Measurements from ENCODE around the gene TOX4. TPM values are rescaled to one million over a fixed set of nuclear protein-coding genes. Genes with fewer than 3 reads are reported as not detected.

Gene TOX4
- total and polyA plus RNA-seq, 2 of the 4 experiments (the other 2 are of a cell fraction): 26.7 to 56.6 TPM

GRCh38 chr14:21494902-21495762 is 18.1 kb downstream of the TOX4 start:
- DNase-seq: peak; percentile 80
- H3K4me2 ChIP-seq (ENCODE audit: low read depth, low read length): no peak overlapping the region
- peak overlapping the region; percentile 57; the same call in 1 of the 2 replicates for H2BK20ac ChIP-seq (ENCODE audit: low read depth, low read length)
- H2BK5ac ChIP-seq (ENCODE audit: low read depth, low read length, poor library complexity, severe bottlenecking): peak overlapping the region; percentile 47
- H3K4ac ChIP-seq (ENCODE audit: low read depth, low read length): peak overlapping the region; percentile 53
- in situ Hi-C loops (cut with MboI; ENCODE audit: low sequenced_read_pairs) (loop anchor here (5.0 kb wide), 1 partner anchor 57 kb away; no protein-coding TSS in a partner anchor), intact Hi-C loops (cut with micrococcal nuclease) (no loop called here), dilution Hi-C loops (cut with HindIII; ENCODE audit: low sequenced_read_pairs, unreplicated experiment) (no loop called here)
- TF ChIP-seq CEBPB (IDR thresholded peaks at IDR 0.05; ENCODE audit: low read depth, low read length) (peak; percentile 83), BHLHE40 (IDR thresholded peaks at IDR 0.05; ENCODE audit: low read depth, low read length) (no peak)
- peaks cover 3% of the 10 kb centered on the region; the same call in 1 of the 2 replicates for H3K9me1 ChIP-seq (ENCODE audit: insufficient read depth, low read length)
- H3K27ac ChIP-seq (ENCODE audit: insufficient read depth, low read length): peak overlapping the region; percentile 80; the same call in 1 of the 2 replicates
- no peak overlapping the region for H2AK9ac ChIP-seq (replicated peaks; ENCODE audit: low read depth, low read length, poor library complexity)
- no peak overlapping the region for H4K5ac ChIP-seq (ENCODE audit: low read depth, low read length)
- H3K9me3 ChIP-seq (ENCODE audit: control insufficient read depth, insufficient read depth, low read length): no peaks in the 10 kb centered on the region
- ChIA-PET POLR2A (ENCODE audit: unreplicated experiment) (interaction anchor here (0.6 kb wide), 2 partner anchors 34 to 77 kb away, joined by 3 to 4 read pairs; no protein-coding TSS in a partner anchor), CTCF (no interaction called here)
- no CpG with 5 or more reads among the region's 2 CpGs for WGBS, 2 experiments (ENCODE audit: extremely low coverage in 2 of 2, insufficient read length in 1 of 2)
- H2AFZ ChIP-seq (replicated peaks; ENCODE audit: low read length, poor library complexity): no peak overlapping the region
- peak overlapping the region in 1 of 2 experiments; percentile 40; a peak in 1 of 4 replicates for H4K8ac ChIP-seq (ENCODE audit: low read depth in 2 of 2, low read length in 2 of 2)
- no peak overlapping the region for H3K9ac ChIP-seq (ENCODE audit: low read depth, low read length)
- H2AK5ac ChIP-seq (ENCODE audit: low read depth, low read length): peak overlapping the region; percentile 69; the same call in 1 of the 2 replicates
- H3K18ac ChIP-seq (ENCODE audit: low read depth, low read length): no peak overlapping the region
- peaks cover 0 to 3% of the 10 kb centered on the region in 2 experiments; a peak in 2 of 4 replicates for H3K79me1 ChIP-seq (ENCODE audit: low read depth in 1 of 2, low read length in 2 of 2)
- H3K23ac ChIP-seq (ENCODE audit: low read depth, low read length): no peak overlapping the region
- peaks cover 48% of the 10 kb centered on the region for H3K36me3 ChIP-seq (ENCODE audit: control insufficient read depth, insufficient read depth, low read length)
- H3K14ac ChIP-seq (replicated peaks; ENCODE audit: low read depth, low read length): peak overlapping the region; percentile 73
- H3K27me3 ChIP-seq (ENCODE audit: control insufficient read depth, insufficient read depth, low read length): no peaks in the 10 kb centered on the region
- H2BK15ac ChIP-seq (ENCODE audit: low read depth, low read length): no peak overlapping the region
- peak; percentile 21; the same call in 1 of the 2 replicates for ATAC-seq (ENCODE audit: low read depth)
- no TSS peak for BruUV-seq (replicated peaks)
- peak overlapping the region; percentile 37; the same call in 1 of the 2 replicates for H2BK120ac ChIP-seq (ENCODE audit: low read depth, low read length)
- H3K56ac ChIP-seq (ENCODE audit: extremely low read depth, insufficient read depth, low read length): no peak overlapping the region
- H4K91ac ChIP-seq (ENCODE audit: insufficient read depth, low read depth, low read length): 0 out of 2 replicates have a peak overlapping the region, but pooled peaks have one; percentile 48
- H3K4me3 ChIP-seq (ENCODE audit: insufficient read depth, low read depth, low read length): no peak overlapping the region
- no peaks in the 10 kb centered on the region for H4K20me1 ChIP-seq (ENCODE audit: insufficient read depth, low read length)
- peaks cover 6% of the 10 kb centered on the region for H3K4me1 ChIP-seq (ENCODE audit: control insufficient read depth, insufficient read depth, low read length)

Data from IMR-90 (cell line).